Stomach (tissue), 4 donors: ENCODE data around the gene SQSTM1.

Source experiments
- POLR2A ChIP-seq, 4 donors: fragments of 450-650 bp; IDR thresholded peaks; one replicate each; pipeline ENCODE4 v1.6.1; 2016; ENCODE audit warnings: antibody characterized with exemption in 4 of 4, control low read depth in 2 of 4, mild to moderate bottlenecking in 1 of 4, moderate library complexity in 1 of 4
- POLR2AphosphoS5 ChIP-seq, 3 donors: sonication (generic); formaldehyde crosslinking; IDR thresholded peaks; one replicate each; pipeline ENCODE4 v1.6.1; 2016; ENCODE audit warnings: antibody characterized with exemption in 3 of 3

DNA sequence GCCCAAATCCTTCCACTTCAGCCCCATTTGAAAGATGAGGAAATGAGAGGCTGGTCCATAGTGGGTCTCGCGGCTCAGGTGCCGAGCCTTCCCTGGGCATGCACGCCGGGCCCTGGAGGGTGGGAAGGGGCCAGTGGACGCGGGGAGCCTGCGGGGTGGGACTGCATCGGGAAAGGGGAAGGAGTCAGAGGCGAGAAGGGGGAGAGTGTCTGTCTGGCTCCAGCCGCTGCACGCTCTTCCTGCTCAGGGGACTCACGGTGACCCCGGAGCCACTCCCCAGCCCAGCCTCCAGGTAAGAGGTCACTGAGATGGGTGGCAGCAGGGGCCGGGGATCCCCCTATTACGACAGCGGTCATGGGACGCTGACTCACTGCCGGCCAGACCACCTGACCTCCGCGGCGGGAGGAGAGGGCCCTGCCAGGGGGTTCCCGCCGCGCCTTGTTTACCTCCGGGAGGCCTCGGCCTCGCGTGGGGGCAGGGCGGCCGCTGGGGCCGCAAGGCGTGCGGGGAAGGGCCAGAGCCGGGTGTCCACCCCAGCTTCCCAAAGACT is 1.9 kb upstream of the SQSTM1 start:
- peak; percentile 90 to 94 (median 93) for TF ChIP-seq POLR2AphosphoS5 (IDR thresholded peaks at IDR 0.05)
- no peak for TF ChIP-seq POLR2A (IDR thresholded peaks at IDR 0.05)
